SH-SY5Y (cell line): Measurements from ENCODE around the gene CREB3L2.

Source experiments
- GATA2 ChIP-seq: IDR thresholded peaks from 2 replicates; pipeline ENCODE4 v1.6.1; 2011; ENCODE audit warnings: mild to moderate bottlenecking, low read depth, low read length
- GATA3 ChIP-seq: IDR thresholded peaks from 2 replicates; pipeline ENCODE4 v1.6.1; 2011; ENCODE audit warnings: low read depth, mild to moderate bottlenecking, low read length, moderate library complexity

CREB3L2 gene

GRCh38 chr7:137916980-137917645, 84.8 kb downstream of the CREB3L2 start:
- no peak for TF ChIP-seq GATA3
- no peak for TF ChIP-seq GATA2

- TF ChIP-seq GATA2 (no peak), GATA3 (no peak)
These were observed 85.3 kb downstream of the CREB3L2 start for GRCh38 chr7:137916564-137916963.

GRCh38 chr7:137915266-137915665, 86.6 kb downstream of the CREB3L2 start:
- TF ChIP-seq GATA2 (no peak), GATA3 (no peak)

GRCh38 chr7:137913985-137914384, 87.9 kb downstream of the CREB3L2 start:
- no peak for TF ChIP-seq GATA3
- no peak for TF ChIP-seq GATA2

GRCh38 chr7:137909042-137909441, 92.8 kb downstream of the CREB3L2 start:
- no peak for TF ChIP-seq GATA2
- TF ChIP-seq GATA3: no peak

- TF ChIP-seq GATA3 (no peak), GATA2 (no peak)
These were observed 93.8 kb downstream of the CREB3L2 start for GRCh38 chr7:137908106-137908505.

GRCh38 chr7:137904833-137905232, 97.1 kb downstream of the CREB3L2 start:
- TF ChIP-seq GATA2 (no peak), GATA3 (no peak)

GRCh38 chr7:137903382-137904169, 98.3 kb downstream of the CREB3L2 start:
- no peak for TF ChIP-seq GATA2
- TF ChIP-seq GATA3: no peak

GRCh38 chr7:137900137-137900536, 101.7 kb downstream of the CREB3L2 start:
- TF ChIP-seq GATA3 (no peak), GATA2 (no peak)

GRCh38 chr7:137898839-137899721, 102.8 kb downstream of the CREB3L2 start:
- TF ChIP-seq GATA3: no peak
- no peak for TF ChIP-seq GATA2

GRCh38 chr7:137895301-137896221, 106.3 kb downstream of the CREB3L2 start:
- TF ChIP-seq GATA2: no peak
- TF ChIP-seq GATA3: no peak

GRCh38 chr7:137893143-137893742, 108.6 kb downstream of the CREB3L2 start:
- TF ChIP-seq GATA3 (no peak), GATA2 (no peak)
